ENCODE data around the gene LCT.
"Not testable (repeated sequence)": the region's sequence is repeated elsewhere in the genome, so short reads cannot be mapped to it uniquely, and the experiment has no call there.

The LCT gene

DNA sequence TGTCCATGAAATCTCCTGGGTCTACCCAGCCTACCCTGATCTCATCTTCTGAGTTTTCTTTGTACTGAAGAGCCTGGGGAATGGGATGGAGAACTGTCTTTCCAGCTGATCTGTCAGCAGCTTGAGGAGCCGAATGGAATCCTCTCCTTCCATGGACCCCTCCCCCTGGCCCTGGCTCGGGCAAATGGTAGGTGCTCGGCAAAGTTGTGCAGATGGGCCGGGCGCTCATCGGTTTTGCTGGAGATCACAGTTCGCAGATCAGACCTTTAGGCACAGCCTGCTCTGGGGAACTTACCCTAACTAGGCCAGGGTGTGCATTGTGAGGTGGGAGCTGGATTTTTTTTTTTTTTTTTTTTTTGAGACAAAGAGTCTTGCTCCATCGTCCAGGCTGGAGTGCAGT is 40.4 kb downstream of the LCT start:
- DNase-seq: no peak

DNA sequence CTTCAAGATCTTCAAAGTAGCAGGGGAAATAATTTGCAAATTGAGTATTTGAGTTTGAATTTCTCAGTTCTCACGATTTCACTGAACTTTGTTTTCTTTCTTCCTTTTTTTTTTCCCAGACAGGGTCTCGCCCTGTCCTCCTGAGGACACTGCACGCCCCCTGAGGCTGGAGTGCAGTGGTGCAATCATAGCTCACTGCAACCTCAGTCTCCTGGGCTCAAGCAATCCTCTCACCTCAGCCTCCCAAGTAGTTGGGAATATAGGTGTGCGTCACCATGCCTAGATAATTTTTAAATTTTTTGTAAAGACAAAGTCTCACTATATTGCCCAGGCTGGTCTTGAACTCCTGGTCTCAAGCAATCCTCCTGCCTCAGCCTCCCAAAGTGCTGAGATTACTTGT is 41.3 kb downstream of the LCT start:
- not testable (repeated sequence) for DNase-seq

DNA sequence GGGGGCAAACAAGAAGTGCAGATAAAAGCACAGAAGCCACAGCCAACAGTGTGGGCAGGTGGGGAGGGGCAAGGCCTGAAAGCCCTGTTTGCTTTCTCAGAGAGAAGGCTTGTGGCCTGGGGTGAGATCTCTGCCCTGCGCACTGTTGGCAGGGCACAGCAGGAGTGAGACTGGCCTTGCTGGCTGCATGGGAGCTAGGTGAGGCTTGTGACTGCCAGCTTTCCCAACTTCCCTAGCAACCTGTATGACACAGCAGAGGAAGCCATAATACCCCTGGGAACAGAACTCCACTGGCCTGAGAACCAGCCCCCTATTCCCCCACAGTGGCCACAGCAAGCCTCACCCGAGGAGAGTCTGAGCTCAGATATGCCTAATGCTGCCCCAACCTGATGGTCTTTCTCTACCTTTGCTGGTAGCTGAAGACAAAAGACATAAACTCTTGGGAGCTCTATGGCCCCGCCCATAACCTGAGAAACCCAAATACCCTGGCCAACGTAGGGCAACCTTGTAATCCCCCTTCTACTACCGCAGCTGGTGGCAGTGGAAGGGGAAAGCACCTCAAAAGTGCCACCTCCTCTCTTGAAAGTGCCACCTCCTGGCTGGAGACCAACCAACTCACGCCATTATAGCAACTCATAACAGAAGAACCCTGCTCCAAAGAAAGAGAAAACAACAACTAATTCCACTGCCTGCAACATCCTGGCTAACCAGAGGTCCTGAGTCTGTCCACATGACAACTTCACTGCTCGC is 44.4 kb downstream of the LCT start:
- DNase-seq: no peak

DNA sequence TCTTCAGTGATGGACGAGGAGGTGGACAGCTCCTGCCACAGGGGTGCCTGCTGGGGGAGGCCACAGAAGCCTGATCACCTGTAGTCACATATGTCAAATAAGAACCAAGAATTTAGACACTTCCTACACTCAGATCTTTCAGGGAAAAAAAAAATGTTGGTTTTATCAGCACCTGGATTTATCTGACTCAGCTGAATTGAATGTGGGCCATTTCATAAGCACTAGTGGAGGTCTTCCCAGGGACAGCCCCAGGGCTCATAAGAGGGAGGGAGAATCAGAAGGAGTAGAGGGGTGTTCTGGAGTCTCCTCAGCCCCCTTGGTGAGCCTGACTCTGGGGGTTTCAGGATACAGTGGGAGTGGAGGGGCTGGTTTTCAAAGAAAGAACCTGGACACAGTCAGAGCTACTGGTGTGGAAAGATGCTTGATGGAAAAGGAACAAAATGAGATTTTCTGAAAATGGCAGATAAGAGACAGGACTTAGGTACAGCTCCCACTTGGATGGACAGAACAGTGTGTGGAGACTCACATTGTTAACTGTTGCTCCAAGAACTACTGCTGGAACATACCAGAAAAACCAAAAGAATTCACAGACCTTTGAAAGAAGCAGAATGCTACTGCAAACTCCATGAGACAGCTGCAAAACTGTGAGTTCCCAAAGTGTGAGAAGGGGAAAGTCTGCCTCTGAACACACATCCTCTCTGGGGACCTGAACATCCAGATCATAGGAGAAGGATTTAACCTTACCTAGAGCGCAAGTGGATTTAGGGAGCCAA is 45.4 kb downstream of the LCT start:
- no peak for DNase-seq

DNA sequence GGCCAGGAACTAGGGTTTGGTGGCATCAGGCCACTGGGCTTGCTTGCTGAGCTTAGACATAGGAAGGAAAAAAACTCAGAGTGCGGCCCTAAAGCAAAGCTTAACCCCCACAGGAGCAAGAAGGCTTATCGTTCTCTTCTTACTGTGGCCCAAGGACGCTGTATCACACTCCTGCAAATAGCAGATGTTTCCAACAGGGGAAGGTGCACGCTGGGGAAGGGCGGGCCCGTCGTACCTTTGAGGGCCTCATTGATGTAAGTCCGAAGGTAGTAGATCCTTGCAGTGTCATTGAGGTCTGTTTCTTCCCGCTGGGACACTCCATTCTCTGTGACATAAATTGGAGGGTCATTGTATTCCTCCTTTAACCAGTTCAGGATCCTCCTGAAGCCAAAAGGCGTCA is 46.6 kb downstream of the LCT start:
- no peak for DNase-seq

DNA sequence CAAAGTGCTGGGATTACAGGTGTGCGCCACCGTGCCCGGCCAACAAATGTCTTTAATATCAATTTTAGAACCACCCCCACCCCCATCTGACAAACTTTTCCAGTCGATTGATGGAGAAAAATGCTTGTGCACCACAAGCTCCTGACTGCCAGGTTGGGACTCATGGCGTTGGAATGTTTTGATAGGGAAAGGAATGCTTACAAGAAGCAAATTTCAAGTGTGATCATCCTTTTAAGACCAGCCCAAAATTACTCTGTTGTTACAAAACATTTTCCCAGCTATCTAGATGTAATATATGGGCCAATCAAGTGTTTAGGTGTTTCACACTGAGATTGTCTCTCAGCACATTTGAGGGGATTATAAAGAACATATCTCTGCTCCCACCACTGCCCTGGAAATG is 50.2 kb downstream of the LCT start:
- DNase-seq: no peak

DNA sequence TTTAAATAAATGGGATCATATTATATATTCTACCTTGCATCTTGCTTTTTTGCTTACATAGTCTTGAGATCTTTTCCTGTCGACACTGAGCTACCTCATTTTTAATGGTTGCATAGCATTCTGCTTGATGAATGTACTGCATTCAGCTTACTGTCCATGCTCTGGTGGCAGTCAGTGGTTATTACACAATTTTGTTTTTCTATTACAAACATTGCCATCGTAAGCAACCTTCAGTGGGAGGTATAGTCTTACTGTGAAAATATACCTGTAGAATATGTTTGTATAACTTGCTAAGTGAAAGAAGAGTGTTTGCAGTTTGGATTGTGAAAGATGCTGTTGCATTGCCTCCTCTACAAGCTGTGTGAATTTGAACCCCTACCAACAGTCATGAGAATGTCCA is 52.0 kb downstream of the LCT start:
- DNase-seq: no peak

DNA sequence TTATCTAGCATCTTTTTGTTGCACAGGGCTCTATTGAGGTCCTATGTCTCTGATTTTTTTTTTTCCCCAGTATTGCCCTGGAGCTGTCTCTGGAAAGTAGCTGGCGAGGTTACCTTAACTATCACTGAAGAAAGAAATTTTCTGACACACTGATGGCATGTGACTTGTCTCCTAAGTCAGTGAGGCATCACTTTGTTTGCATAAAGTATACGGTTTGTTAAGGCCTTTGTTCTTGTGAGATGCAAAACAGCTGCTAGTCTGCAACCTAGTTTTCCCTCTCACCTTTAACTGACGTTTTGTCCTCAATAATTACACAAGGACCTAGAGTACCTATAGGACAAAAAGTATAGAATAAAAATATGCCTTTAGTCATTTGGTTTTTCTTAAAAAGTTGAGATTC is 53.5 kb downstream of the LCT start:
- DNase-seq: no peak

DNA sequence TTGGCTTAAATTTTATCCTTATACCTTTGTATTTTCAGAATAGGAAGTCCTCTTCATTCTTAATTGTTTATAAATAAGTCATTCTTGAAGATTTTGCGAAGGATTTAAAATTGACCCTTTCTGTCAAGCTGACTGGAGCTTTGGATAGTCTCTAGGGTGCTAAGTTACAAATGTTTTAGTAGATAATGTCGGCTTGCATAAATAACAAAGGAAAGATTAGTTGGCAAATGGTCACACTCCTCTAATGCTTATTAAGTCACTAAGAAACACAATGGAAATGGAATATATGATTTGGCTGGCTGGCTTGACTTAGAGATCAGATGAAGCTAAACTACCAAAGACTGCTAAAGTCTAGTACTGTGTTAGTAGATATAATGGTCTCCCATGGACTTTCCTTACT is 54.8 kb downstream of the LCT start:
- no peak for DNase-seq

DNA sequence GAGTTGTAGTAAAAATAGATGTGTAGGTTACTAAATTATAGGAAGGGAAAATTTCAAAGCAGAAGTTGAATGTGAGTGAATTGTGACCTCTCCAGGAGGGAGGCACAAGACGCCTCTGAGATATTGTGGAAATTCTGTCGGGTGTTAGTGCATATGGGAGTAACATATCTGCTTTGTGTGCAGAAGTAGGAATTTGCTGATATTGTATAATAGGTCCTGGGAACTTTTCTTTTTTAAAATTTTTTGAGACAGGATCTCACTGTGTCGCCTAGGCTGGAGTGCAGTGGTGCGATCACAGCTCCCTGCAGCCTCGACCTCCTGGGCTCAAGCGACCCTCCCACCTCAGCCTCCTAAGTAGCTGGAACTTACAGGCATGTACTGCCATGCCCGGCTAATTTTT is 60.6 kb downstream of the LCT start:
- DNase-seq: no peak

DNA sequence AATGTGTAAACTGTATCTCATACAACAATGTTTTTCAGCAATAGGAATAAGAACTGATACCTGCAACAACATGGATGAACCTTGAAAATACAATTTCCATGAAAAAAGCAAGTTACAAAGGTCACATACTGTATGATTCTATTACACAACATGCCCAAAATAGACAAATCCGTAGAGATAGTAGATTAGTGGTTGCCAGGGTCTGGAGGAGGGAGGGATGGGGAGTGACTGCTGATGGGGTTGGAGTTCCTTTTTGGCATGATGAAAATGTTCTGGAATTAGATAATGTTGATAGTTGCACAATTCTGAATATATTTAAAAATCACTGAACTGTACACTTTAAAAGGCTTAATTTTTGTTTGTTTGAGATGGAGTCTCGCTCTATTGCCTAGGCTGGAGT is 61.6 kb downstream of the LCT start:
- DNase-seq: no peak

DNA sequence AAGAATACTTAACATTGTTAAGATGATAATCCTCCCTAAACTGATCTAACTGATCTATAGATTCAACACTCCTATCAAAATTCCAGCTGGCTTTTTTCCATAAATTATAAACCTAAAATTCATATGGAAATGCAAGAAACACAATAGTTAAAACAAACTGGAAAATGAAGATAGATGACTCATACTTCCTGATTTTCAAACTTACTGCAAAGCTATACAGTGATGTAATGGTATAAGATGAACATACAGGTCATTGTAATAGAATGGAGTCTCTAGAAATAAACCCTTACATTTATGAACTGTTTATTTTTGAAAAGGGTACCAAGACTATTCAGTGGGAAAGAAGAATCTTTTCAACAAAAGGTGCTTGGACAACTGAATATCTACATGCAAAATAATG is 63.1 kb downstream of the LCT start:
- no peak for DNase-seq

DNA sequence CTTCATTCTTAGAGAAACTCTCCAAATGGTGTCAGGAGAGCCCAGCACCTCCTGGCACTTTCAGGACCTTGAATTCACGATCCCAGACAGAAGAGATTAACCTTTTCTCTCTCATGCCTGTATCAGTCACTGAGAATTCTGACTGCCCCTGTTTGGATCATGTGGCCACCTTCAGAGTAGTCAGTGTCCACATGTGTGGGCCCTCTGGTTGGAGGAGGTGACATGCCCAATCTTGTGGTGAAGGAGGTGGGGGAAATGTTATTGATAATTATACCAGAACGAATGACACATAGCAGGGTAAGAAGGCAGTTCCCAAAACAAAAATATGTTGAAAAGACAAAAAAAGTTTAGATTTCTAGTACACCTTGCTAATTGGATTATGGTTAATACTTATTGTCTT is 63.7 kb downstream of the LCT start:
- DNase-seq: no peak

DNA sequence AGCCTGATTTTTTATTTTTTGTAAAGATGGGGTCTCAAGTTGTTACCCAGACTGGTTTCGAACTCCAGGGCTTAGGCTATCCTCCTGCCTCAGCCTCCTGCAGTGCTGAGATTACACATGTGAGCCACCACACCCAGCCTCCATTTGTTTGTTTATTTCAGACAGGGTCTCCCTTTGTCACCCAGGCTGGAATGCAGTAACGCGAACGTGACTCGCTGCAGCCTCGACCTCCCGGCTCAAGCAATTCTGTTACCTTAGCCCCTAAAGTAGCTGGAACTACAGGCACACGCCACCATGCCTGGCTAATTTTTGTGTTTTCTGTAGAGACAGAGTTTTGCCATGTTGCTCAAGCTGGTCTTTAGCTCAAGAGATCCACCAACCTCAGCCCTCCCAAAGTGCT is 68.1 kb downstream of the LCT start:
- no peak for DNase-seq

DNA sequence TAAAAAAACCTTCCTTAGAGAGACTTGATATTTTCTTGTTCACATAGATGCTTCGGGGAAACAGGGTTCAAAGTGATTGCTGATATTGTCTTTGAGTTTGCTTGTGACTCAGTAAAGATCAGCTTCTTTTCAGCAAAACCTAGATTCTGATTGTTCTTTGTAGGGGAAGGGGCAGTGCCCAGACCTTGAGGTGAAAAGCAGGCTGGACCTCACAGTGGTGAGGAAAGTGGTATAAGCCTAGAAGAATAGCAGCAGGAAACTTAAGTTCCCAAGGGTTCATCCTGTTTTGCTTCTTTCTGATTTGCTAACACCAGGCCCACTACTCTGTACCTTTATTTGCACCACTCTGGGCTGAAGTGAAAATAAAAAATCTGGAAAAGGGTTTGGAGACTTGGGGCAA is 74.5 kb downstream of the LCT start:
- no peak for DNase-seq

DNA sequence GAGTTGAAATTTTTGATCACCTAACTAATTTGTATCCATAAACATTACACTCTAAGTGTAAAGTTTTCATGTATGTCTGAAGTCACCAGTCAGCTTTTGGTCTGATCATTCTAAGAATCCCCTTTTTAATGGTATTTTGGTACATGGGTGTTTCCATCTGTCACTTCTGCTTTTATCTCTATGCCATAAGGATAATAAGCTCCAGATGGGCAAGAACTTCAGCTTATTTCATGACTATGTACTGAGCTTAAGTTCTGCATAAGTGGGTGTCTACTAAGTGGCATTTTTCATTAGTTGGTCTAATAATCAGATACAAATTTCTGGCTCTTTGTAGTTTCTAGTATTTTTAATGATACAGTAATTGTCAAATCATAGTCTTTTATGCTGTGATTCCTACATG is 75.0 kb downstream of the LCT start:
- DNase-seq: no peak

DNA sequence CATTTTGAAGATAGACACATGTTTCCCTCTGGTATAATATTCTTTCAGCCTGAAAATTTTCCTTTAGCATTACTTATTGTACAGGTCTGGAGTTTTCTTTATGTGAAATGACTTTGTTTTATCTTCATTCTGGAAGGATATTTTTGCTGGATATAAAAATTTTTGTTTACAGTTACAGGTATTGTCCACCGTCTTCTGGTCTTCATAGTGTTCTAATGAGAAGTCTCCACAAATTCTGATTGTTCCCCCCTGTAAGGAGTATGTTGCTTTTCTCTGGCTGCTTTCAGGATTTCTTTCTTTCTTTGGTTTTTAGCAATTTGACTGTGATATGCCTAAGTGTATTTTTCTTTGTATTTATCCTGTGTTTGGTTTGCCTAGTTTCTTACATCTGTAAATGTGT is 80.3 kb downstream of the LCT start:
- DNase-seq: no peak

DNA sequence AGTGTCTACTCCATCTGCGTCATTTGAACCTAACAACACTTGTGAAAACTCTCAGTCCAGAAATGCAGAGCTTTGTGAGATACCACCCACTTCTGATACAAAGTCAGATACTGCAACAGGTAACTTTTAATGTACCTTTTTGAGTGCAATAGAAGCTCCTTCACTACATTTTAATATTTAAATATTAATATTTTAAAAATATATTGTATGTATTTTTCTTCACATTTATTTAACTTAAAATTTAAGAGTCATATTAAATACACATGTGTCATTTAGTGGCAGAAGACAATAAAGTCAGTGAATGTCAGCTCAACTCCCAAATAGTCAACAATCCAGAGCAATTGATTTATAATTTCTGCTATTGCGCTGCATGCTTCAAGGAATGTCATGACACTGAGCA is 81.4 kb downstream of the LCT start:
- no peak for DNase-seq

DNA sequence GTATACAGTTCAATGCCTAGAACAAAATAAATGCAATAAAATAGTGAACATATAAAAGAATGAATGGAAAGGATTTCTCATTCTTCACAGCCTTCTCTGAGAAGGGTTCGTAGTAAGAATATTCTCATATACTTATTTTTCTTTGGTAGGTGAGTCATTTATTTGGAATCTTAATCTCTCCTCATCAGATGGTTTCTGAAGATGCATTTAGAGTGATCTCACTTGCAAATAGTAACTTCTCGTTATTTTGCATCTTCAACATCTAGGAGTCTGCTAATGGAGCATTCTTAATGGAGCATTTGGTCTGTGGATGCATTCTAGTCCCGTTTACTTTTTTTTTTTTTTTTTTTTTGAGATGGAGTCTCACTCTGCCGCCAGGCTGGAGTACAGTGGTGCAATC is 91.4 kb downstream of the LCT start:
- DNase-seq: no peak

DNA sequence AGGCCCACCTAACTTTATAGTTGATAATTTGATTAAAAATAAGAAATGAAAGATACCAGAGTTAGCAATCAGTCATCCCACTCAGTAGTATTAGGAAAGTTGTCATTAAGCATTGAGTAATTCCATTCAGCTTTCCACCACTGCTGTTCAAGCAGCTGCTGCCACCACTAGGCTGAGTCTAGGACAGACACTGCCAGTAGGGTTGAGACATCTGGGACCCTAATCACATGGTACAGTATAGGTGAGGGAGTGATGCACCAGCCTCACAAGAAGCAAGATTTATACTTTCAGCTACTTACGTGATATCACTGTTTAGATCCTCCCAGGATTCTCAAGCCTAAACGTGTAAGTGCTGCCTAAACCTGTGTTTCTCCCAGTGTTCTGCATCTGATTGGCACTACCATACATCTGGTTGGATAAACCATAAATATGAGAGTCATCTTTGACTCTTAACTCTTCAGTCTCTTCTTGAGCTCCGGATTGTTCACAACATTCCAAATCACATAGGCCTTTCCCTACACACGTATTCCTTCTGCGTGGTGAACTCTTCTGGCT is 92.1 kb downstream of the LCT start:
- DNase-seq: no peak

DNA sequence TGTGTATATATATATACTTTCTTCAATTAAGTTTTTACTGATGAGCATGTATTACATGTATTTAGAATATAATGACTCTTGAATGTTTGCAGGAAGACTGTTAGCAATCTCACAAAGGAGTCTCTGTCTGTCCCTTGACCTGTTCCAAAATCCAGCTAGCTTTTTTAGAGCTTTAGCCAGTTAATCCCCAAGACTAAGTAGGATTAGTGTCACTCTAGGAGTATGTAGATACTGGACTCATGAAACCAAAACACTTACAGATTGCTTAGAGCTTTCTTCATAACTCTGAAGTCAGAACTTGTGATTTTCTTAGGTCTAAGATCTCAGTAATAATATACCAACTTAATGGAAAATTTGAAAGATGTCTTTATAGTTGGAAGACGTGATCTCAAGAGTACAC is 93.1 kb downstream of the LCT start:
- no peak for DNase-seq

DNA sequence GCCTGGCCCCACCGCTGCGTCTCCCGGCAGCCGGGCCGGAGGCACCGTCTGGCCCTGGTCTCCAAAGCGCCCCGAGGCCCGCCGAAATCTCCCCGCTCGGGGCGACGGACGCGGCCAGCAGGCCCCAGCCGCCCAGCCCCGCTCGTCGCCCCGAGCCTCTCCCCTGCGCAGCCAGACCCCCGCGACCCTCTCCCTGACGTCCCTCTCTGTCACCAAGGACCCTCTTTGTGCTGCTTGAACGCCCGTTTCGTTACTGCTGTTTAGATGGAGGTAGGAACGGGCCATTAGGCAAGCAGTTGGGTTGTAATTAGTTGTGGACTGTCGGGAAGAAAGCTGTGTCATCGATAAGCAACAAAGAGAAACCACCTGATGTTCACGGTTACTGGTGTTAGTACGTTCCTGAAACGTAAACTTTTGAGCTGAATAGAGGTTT is 94.6 kb downstream of the LCT start:
- no peak for DNase-seq

DNA sequence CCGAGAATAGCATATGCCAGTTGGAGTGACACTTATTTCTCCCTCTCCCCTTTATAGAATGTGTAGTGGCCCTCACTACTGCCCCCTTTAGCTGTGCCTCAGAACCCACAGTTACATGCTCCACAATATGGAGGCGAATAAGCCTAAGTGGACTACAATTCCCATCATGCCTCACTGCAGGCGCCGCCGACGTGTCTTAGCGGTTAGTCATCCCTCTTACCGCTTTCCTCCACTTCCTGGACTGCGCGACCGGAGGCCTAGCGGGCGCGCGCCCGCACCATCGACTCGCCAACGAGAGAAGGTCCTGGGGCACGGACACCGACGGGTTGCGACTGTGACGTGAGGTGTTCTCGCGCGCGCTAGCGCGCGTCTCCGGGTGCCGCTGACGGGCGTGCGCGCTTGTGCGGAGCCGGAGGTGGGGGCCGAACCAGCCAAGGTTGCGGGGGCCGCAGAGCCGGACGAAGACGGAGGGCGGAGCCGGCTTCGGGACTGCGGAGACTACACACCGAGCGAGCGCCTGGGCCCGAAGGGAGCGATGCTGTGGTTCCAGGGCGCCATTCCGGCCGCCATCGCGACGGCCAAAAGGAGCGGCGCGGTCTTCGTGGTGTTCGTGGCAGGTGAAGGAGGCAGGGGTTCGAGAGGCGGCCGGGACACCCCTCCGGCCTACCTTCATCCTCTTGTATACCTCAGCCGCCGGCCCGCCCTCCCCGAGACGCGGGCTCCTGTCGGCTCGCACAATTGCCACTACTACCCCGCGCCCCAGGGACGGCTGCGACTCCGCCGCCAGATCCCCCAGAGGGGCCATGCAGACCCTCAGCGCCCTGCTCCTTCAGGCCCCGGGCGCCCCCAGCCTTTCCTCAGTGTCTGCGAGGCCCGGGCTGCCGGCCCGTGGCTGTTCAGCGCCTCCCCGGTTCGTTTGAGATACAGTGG is 95.3 kb downstream of the LCT start, which contains the start of gene UBXN4:
UBXN4 (plus strand) TSS at position 461 of the 930 bp plus-strand sequence; CDS start at position 536, 75 bp downstream.
- DNase-seq: peak; percentile 91
